Stomach (tissue), 9 donors: Measurements from ENCODE around the gene ZXDC. TPM values are rescaled to one million over a fixed set of nuclear protein-coding genes. Genes with fewer than 3 reads are reported as not detected.

Source experiments
- DNase-seq, 2 donors: peaks; one replicate each; pipeline versions ENCODE4 v3.0.0 to v3.0.0-alpha.2; 2013 to 2019
- H3K27ac ChIP-seq, 5 donors: fragments of 200-600 bp in 4 of 5; sonication (generic) in 4 of 5; one replicate each; pipeline ENCODE4 v1.5.1; 2013 to 2019; ENCODE audit warnings: mild to moderate bottlenecking in 1 of 5, moderate library complexity in 1 of 5
- H3K27me3 ChIP-seq, 3 donors: fragments of 200-600 bp; sonication (generic); one replicate each; pipeline ENCODE4 v1.5.1; 2017 to 2019; ENCODE audit warnings: mixed run types in 1 of 3
- H3K36me3 ChIP-seq, 4 donors: fragments of 200-600 bp; sonication (generic); 1 replicate in 3 of 4; 2 replicates in 1 of 4; pipeline ENCODE4 v1.5.1; 2016 to 2019
- H3K4me1 ChIP-seq, 4 donors: fragments of 200-600 bp; sonication (generic); one replicate each; pipeline ENCODE4 v1.5.1; 2016 to 2019
- H3K4me3 ChIP-seq, 4 donors: fragments of 200-600 bp; sonication (generic) in 3 of 4; one replicate each; pipeline ENCODE4 v1.5.1; 2016 to 2019; ENCODE audit warnings: mild to moderate bottlenecking in 1 of 4
- H3K9me3 ChIP-seq, 4 donors: fragments of 200-600 bp; sonication (generic); one replicate each; pipeline ENCODE4 v1.5.1; 2016 to 2019
- EP300 ChIP-seq: sonication (generic); formaldehyde crosslinking; IDR thresholded peaks from one replicate; pipeline ENCODE4 v1.6.1; 2017; ENCODE audit warnings: antibody characterized with exemption
- POLR2A ChIP-seq, 4 donors: fragments of 450-650 bp; IDR thresholded peaks; one replicate each; pipeline ENCODE4 v1.6.1; 2016; ENCODE audit warnings: antibody characterized with exemption in 4 of 4, control low read depth in 2 of 4, mild to moderate bottlenecking in 1 of 4, moderate library complexity in 1 of 4
- POLR2AphosphoS5 ChIP-seq, 3 donors: sonication (generic); formaldehyde crosslinking; IDR thresholded peaks; one replicate each; pipeline ENCODE4 v1.6.1; 2016; ENCODE audit warnings: antibody characterized with exemption in 3 of 3
- WGBS, 5 donors: extraction: QIAGEN DNeasy Blood & Tissue Kit in 3 of 5; methylation state at CpG; one replicate each; pipeline versions ENCODE4 v1.1.5 to v1.1.7; 2013 to 2018; 5-methylcytosine and 5-hydroxymethylcytosine counted together
- intact Hi-C: fragments of 100-400 bp; cut with DNase I; formaldehyde crosslinking; loops from one replicate; pipeline ENCODE4 v1.15.1; 2023; ENCODE audit warnings: low total_unique reads
- polyA plus RNA-seq, 3 donors: library from polyadenylated mRNA; stranded (reverse); fragments of 200-250 nt; gene quantifications; one replicate each; pipeline ENCODE4 v1.2.3, GENCODE V29; 2013
- total RNA-seq, 5 donors: library from RNA; depleted of rRNA; stranded (reverse); fragments of >200 nt; gene quantifications; one replicate each; pipeline versions ENCODE4 v1.1.0 to v1.2.3, GENCODE V29; 2014 to 2016
- TF ChIP-seq, protein P1 (sequence below), 7 experiments: fragments of 450-650 bp in 4 of 7; fragments of 200-600 bp in 3 of 7; sonication (generic) in 3 of 7; IDR thresholded peaks; one replicate each; pipeline ENCODE4 v1.5.1; 2016 to 2019; ENCODE audit warnings: antibody characterized with exemption in 7 of 7, control low read depth in 2 of 7, mild to moderate bottlenecking in 1 of 7
- donor health status: healthy with polysubstance abuse.
- donor health status: Bipolar disorder and iron deficiency.
- donor health status: healthy.

ZXDC gene
- total and polyA plus RNA-seq, 8 donors, result 6.1 to 73.2 (median 22.4) TPM

DNA sequence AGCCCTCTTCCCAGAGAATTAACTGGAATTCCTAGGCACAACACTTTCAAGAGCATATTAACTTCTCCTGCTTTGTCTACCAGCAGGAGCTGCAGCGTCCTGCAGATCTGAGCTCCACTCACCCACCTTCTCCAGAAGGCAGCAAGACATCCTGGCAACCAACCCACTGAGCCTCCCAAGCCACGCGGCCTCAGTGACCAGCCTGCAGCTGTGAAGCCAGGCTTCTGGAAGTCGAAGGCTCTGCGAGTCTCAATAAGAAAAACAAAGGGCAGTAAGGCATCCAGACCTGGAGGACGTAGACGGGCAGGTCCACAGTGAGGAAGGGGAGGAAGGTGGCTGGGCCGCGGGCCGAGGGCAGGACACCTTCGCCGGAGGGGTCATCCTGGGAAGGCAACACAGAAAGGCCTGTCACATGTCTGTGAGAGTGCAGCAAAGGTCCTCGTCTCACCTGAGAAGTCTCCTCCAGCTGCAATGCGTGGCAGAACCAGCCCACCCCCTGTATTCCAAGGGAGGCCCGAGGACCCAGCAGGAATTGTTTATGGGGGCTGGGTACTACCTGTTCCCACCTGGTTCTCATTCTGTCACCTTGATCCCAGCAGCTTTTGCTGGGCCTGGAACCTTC, 36.2 kb downstream of the ZXDC start:
- peak in 1 of 2 donors; percentile 14 for DNase-seq
- intact Hi-C loops, result no loop called here

DNA sequence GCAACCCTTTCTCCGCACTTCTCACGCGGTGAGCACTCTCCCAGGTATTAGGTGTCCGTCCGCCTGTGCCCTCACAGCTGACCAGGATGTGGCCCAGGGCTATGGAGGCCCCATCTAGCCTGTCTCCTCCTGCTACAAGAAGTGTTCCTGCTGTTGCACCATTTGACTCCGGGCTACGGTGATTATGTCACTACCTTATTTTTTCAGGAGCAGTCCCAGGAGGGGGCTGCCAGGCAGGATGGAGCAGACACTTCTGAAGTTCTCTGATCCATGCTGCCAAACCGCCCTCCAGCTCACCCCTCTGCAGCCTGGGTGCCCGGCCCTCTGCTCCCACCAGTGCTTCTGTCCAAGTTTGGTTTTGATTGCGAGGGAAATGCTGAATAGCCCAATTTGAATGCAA, 36.9 kb downstream of the ZXDC start:
- no peaks in the 10 kb centered on the region for H3K27me3 ChIP-seq
- no peak for TF ChIP-seq POLR2AphosphoS5 (IDR thresholded peaks at IDR 0.05)
- TF ChIP-seq EP300, result no peak
- TF ChIP-seq, protein P1, sequence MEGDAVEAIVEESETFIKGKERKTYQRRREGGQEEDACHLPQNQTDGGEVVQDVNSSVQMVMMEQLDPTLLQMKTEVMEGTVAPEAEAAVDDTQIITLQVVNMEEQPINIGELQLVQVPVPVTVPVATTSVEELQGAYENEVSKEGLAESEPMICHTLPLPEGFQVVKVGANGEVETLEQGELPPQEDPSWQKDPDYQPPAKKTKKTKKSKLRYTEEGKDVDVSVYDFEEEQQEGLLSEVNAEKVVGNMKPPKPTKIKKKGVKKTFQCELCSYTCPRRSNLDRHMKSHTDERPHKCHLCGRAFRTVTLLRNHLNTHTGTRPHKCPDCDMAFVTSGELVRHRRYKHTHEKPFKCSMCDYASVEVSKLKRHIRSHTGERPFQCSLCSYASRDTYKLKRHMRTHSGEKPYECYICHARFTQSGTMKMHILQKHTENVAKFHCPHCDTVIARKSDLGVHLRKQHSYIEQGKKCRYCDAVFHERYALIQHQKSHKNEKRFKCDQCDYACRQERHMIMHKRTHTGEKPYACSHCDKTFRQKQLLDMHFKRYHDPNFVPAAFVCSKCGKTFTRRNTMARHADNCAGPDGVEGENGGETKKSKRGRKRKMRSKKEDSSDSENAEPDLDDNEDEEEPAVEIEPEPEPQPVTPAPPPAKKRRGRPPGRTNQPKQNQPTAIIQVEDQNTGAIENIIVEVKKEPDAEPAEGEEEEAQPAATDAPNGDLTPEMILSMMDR (IDR thresholded peaks at IDR 0.05), result no peak
- no peak for TF ChIP-seq POLR2A (IDR thresholded peaks at IDR 0.05)
- H3K27ac ChIP-seq, result no peak overlapping the region
- no peak overlapping the region for H3K4me3 ChIP-seq
- intact Hi-C loops, result no loop called here
- DNase-seq, result peak in 1 of 2 donors; percentile 17
- no peaks in the 10 kb centered on the region for H3K4me1 ChIP-seq
- 92 to 96% (median 95%) methylated on average over 10 of the region's 10 CpGs for WGBS, 5 donors
- H3K36me3 ChIP-seq, result peaks cover 39 to 85% (median 77%) of the 10 kb centered on the region in 4 donors
- H3K9me3 ChIP-seq, result no peaks in the 10 kb centered on the region

More for the DNA sequence above, 36.2 kb downstream of the ZXDC start:
- Histone ChIP-seq H3K27ac (no peak overlapping the region), H3K36me3 (peaks cover 36 to 79% (median 76%) of the 10 kb centered on the region in 4 donors), H3K4me3 (no peak overlapping the region), H3K27me3 (no peaks in the 10 kb centered on the region), H3K4me1 (no peaks in the 10 kb centered on the region), H3K9me3 (no peaks in the 10 kb centered on the region)
- TF ChIP-seq EP300, result no peak
- no peak for TF ChIP-seq POLR2A (IDR thresholded peaks at IDR 0.05)
- TF ChIP-seq, protein P1 (IDR thresholded peaks at IDR 0.05), result no peak
- TF ChIP-seq POLR2AphosphoS5 (IDR thresholded peaks at IDR 0.05), result no peak
- WGBS, 5 donors, result 87 to 95% (median 89%) methylated on average over 15 of the region's 15 CpGs

DNA sequence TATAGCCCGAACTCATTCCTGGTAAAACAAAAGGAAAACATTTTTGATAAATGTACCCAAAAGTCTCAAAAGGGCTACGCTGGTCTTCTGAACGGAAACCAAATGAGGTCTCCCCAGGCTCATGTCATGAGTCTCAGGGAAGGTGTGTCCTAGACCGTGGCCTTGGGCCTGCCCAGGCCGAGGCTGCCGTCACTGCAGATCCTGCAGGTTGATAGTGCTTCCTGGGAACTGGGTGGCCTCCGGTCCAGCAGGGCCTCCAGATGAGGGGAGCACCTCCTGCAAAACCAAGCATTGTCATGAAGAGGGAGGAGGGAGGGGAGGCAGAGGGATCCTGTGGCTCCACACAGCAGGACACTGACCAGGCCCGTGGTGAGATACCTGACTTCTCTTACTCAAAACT, 37.5 kb downstream of the ZXDC start:
- TF ChIP-seq POLR2A (IDR thresholded peaks at IDR 0.05) (no peak), EP300 (no peak), POLR2AphosphoS5 (IDR thresholded peaks at IDR 0.05) (no peak)
- TF ChIP-seq, protein P1 (IDR thresholded peaks at IDR 0.05), result no peak
- Histone ChIP-seq H3K9me3 (no peaks in the 10 kb centered on the region), H3K4me1 (no peaks in the 10 kb centered on the region), H3K4me3 (no peak overlapping the region), H3K27ac (no peak overlapping the region), H3K36me3 (peaks cover 39 to 89% (median 81%) of the 10 kb centered on the region in 4 donors), H3K27me3 (no peaks in the 10 kb centered on the region)
- DNase-seq, result peak in 1 of 2 donors; percentile 10
- intact Hi-C loops, result no loop called here
- 84 to 91% (median 87%) methylated on average over 8 of the region's 8 CpGs for WGBS, 5 donors

DNA sequence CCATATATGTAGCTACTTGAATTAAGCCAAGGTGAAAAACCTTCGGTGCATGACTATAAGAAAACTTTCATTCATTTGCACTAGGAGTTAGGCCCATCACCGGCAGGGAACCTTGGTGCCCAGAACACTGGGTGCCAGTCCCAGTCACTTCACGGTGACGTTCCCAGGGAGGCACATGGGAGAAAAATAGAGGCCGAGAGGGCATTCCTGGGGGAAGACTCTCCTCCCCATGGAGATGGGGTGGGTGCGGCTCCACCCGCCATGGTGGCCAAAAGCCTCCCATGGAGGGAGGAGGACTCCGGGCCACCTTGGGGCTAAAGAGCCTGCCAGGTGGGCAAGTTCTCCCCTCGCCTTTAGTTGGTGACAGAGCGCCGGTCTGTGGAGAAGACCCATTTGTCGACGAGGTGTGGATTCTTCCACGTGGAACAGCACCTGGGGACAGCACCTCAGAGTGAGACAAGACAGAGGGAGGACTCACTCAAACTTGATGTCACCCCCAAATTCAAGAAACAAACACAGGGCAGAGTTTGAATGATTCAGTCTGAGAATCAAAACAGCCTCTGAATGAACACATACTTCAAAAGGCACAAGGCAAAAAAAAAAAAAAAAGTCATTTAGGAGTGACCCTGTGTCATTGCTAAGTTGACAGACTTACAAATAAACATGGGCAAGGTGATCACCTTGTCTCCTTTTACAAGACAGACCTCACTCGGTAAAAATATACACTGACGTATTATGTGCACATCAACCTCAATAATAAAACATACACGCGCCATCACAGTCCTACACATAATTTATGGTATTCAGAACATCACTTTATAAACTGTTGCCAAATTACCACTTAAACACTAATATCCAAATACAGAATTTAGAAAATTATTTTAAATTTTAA, 38.6 kb downstream of the ZXDC start:
- 92 to 96% (median 94%) methylated on average over 18 of the region's 18 CpGs for WGBS, 5 donors
- no peaks in the 10 kb centered on the region for H3K4me1 ChIP-seq
- no peaks in the 10 kb centered on the region for H3K27me3 ChIP-seq
- H3K27ac ChIP-seq, result no peak overlapping the region
- intact Hi-C loops, result no loop called here
- peak in 1 of 2 donors; percentile 9 for DNase-seq
- H3K9me3 ChIP-seq, result no peaks in the 10 kb centered on the region
- H3K4me3 ChIP-seq, result no peak overlapping the region
- no peak for TF ChIP-seq POLR2AphosphoS5 (IDR thresholded peaks at IDR 0.05)
- TF ChIP-seq, protein P1 (IDR thresholded peaks at IDR 0.05), result no peak
- TF ChIP-seq POLR2A (IDR thresholded peaks at IDR 0.05), result no peak
- no peak for TF ChIP-seq EP300
- H3K36me3 ChIP-seq, result peaks cover 39 to 90% (median 80%) of the 10 kb centered on the region in 4 donors
